Activated CD8-positive, alpha-beta memory T cell treated with anti-CD3 and anti-CD28 coated beads, Interleukin-2, amount 50 U/mL, for 48 hours (primary cell): Measurements from ENCODE around the gene NTPCR.
"Not testable (repeated sequence)": the region's sequence is repeated elsewhere in the genome, so short reads cannot be mapped to it uniquely, and the experiment has no call there.

ENCODE experiments used
- DNase-seq: peaks from one replicate; pipeline ENCODE4 v3.0.0-alpha.2; 2020

The NTPCR gene

GRCh38 chr1:232987046-232987773 is 36.8 kb downstream of the NTPCR start:
- DNase-seq = no peak

DNA sequence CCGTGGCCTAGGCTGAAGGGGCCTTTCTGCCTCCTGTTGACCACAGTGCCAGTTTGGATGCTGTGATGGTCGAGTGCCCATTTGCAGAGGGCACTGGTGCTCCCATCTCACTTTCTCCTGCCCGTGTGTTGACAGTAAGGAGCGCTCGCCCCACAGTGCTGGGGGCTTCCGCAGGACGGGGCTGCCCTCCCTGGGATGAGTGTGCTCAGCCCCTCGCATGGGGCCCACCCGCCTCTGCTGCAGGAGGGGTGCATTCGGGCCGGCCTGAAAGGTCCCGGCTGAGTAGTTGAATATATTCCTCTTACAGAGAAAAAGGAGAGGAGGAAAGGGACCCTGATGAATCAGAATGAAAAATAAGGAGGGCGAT is 37.3 kb downstream of the NTPCR start:
- no peak for DNase-seq

GRCh38 chr1:232988572-232989040 is 38.2 kb downstream of the NTPCR start:
- DNase-seq = no peak

- peak; percentile 36 for DNase-seq
Observed at GRCh38 chr1:232990176-232991128, 40.0 kb downstream of the NTPCR start.

GRCh38 chr1:232991238-232991637 is 40.8 kb downstream of the NTPCR start:
- peak; percentile 43 for DNase-seq

DNA sequence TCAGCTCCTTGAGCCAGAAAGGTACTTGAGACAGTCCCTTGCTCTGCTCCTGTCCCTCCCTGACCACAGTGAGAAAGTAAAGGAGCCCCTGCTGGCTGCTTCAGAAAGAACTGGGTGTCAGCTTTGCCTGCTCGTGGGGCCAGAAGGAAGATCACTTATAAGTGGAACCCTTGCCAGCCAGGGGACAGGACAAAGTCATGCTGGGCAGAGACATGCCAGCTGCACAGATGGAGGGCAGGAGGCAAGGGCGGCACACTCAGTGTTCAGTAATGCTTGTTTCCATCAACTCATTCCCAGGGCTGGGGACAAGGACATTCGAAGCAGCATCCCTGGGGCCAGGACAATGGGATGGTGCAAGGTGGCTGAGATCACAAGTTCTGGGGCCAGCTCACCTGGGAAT is 41.8 kb downstream of the NTPCR start:
- peak; percentile 46 for DNase-seq

DNA sequence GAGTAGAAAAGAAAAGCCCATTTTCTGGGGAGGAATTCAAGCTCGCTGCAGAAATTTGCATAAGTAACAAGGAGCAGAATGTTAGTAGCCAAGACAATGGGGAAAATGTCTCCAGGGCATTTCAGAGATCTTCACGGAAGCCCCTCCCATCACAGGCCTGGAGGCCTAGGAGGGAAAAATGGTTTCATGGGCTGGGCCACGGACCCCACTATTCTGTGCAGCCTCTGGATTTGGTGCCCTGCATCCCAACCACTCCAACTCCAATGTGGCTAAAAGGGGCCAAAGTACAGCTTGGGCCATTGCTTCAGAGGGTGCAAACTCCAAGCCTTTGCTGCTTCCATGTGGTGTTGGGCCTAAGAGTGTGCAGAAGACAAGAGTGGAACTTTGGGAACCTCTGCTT is 43.1 kb downstream of the NTPCR start:
- peak; percentile 6 for DNase-seq

DNA sequence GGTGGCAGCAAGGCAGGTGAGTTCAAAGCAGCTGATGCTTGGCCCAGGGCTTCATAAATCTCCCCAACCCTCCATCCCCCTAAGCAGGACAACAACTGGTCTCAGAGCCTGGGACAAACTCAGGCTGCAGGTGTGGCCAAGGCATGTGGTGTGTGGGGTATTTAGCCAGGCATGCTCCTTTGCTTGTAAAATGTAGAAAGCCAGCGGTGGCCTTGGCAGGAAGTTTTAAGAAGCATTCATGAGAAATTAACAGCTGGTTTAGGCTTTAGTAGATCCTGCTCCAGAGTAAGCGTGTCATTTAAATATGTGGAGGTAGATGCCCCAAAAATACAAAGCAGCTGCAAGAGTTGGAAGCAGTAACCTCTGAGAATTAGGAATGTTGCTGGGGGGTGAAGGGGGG is 44.8 kb downstream of the NTPCR start:
- no peak for DNase-seq

GRCh38 chr1:232996143-232996542 is 45.7 kb downstream of the NTPCR start:
- no peak for DNase-seq

DNA sequence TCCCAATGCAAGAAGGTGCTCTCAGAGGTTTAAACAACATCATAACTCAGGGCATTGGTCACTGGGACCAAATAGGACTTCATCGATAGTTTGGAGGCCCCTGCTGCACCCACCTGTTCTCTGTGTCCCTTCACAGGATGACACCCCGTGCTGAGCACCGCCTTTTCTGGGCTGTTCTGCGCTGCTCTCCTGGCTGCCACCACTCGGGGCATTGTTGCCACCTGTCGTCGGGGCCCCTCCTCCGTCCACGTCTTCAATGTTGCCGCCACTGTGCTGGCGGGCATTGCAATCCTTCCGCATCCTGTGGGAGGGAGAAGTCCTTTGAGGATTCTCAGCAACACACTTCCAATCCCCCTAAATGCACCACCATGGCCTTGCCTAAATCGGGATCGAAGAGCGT is 47.7 kb downstream of the NTPCR start:
- DNase-seq = peak; percentile 13

GRCh38 chr1:232998646-232999045 is 48.2 kb downstream of the NTPCR start:
- DNase-seq = no peak

DNA sequence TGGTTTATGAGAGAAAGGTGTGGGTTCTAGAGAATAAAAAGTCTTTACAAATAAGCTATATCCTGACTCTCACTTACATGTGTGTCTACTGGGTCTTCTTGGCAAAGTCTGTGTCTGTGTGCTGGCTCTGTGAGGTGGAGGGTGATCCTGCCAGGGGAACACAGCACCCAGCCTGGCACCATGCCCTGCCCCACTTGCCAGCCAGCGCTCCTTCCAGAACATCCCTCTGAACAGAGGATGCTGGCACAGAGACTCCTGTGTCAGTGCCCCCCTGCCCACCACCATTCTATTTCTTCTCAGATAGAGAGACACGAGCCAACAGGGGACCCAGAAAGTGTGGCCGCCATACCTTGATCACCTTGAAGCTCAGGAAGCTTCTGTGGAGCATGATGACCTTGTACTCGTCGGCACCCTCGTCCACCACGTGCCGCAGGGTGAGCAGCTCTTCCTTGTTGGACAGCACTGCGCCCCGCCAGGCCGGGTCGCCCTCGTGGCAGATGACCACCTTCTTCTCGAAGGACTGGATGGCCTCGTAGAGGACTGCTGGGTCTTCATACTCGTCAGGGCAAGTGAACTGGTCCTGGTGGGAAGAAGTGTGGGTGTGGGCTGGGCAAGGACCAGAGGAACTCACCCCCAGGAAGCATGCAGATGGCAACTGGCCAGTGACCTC is 49.7 kb downstream of the NTPCR start:
- DNase-seq = no peak

- DNase-seq = not testable (repeated sequence)
Observed at GRCh38 chr1:233003638-233004037, 53.2 kb downstream of the NTPCR start.

DNA sequence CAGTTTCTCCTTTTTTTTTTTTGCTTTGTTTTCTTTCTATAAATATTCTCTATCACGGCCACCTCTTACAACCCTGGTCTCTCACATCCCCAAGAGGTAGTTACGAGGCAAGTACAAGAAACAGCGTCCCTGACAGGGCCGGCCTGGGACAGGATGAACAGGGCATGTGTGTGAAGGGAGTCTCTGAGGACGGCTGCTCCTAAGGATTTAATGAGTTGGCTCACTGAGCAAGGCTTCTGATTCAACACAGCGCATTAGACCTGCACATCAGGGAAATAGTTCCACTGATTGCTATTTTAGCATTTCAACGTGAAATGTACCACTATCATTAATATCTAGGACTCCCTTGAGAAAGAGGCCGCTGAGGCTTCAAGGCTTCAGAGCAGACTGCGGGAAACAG is 54.0 kb downstream of the NTPCR start:
- no peak for DNase-seq

DNA sequence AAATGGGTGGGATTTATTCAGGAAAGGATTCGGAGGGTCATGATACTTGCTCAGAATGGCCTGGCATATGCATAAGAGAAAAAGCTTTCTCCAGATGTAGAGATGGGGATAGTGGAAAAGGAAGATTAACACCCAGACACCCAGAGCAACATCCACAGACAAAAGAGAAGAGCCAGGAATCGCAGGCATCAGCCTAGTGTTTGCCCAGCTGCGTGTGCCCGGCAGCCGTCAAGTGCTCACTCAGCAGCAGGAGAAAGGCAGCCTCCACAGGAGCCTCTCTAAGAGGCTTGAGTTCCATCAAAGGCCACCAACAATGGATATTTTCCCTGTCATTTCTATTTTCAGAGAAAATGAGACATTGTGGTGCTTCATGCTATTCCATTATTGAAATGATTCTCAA is 54.7 kb downstream of the NTPCR start:
- DNase-seq = no peak

DNA sequence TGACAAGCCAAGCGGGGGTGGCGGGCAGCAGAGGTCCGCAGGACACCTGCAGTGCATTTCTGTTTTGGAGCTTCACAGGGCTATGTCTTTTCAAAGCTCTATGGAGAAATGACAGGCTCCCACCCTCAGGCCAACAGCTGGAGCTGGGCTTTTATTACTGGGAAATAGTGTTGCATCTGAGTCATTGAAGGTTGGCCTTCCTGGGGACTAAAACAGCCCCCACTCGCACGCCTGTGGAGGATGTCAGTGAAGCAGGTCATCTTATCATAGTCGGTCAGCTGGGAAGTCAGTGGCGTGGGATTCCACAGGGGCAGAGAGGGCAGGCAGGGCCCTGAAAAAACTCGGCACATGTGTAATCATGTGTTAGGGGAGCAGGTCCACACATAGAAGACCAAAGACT is 55.3 kb downstream of the NTPCR start:
- no peak for DNase-seq

- no peak for DNase-seq
Observed at GRCh38 chr1:233006108-233006507, 55.7 kb downstream of the NTPCR start.

- no peak for DNase-seq
Observed at GRCh38 chr1:233006541-233006973, 56.1 kb downstream of the NTPCR start.

- no peak for DNase-seq
Observed at GRCh38 chr1:233010146-233010545, 59.7 kb downstream of the NTPCR start.

DNA sequence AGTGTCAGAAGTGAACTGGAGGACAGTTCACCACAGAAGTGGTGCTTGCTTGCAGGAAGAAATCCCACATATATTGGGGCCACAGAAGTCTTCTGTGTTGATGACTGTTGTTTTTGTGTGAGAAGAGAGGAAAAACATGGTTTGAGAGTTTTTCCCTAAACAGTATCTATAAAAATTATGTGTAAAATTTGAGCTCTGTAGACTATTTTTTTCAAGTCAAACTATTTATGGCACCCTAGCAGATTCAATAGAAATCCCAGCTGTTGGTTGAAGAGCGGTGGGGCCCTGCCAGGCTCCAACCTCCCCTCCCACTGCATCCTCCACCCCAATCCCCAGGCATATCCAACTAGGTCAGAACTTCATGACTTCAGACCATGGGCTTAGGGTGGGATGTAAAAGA is 61.6 kb downstream of the NTPCR start:
- DNase-seq = no peak

- DNase-seq = no peak
Observed at GRCh38 chr1:233015965-233016364, 65.6 kb downstream of the NTPCR start.

GRCh38 chr1:233016798-233017197 is 66.4 kb downstream of the NTPCR start:
- no peak for DNase-seq

GRCh38 chr1:233019083-233019482 is 68.7 kb downstream of the NTPCR start:
- DNase-seq = no peak
